ENCODE data around the gene FXYD3.

FXYD3 gene, protein sequence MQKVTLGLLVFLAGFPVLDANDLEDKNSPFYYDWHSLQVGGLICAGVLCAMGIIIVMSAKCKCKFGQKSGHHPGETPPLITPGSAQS

DNA sequence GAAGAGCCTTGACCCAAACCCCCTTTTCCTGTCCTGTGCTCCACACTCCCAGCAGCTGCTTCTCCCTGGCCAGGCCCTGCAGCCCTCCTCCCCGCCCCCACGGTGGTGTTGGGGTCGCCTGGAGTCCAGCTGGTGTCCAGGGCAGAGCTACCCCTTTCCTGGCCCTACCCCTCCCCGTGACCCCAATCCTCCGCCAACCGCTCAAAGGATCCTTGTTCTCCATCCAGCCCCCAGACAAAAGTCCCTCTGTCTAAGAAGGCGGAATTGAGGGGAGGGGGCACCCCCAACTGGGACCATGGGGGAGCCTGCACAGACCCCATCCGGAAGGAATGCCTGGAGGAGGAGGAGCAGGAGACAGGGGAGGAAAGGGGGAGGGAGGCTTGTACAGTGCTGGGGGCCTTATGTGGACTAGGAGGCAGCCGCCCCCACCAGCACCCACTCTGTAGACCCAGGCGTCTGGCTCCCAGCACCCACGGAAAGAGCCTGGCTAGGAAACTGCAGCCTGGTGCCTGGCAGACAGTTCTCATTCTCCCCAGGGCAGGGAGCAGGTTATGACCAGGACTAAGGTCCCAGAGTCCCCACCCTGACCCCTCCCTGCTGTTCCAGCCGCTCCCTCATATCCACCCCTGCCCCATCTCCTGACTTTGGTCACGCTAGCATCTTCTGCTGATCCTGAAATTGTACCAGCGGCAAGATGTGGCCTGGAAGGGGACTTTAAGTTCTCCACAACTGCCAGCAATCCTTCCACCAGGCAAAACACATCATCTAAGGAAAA, at the start of gene FXYD3:
TSS of gene FXYD3 (plus strand) at position 647 of the 775 bp plus-strand sequence. CDS start 3,554 bp downstream, outside the sequence.
- no peak for DNase-seq

DNA sequence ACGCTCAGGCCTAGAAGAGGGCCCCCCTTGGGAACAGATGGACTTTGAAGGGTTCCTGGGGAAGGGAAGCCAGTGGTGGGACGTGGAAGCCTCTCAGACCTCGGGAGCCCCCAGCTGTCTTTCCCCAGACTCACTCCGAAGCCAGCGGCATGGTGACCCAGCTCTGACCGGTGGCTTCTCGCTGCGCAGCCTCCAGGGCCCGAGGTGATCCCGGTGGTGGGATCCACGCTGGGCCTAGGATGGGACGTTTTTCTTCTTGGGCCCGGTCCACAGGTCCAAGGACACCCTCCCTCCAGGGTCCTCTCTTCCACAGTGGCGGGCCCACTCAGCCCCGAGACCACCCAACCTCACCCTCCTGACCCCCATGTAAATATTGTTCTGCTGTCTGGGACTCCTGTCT, 49.5 kb upstream of the FXYD3 start:
- no peak for DNase-seq

DNA sequence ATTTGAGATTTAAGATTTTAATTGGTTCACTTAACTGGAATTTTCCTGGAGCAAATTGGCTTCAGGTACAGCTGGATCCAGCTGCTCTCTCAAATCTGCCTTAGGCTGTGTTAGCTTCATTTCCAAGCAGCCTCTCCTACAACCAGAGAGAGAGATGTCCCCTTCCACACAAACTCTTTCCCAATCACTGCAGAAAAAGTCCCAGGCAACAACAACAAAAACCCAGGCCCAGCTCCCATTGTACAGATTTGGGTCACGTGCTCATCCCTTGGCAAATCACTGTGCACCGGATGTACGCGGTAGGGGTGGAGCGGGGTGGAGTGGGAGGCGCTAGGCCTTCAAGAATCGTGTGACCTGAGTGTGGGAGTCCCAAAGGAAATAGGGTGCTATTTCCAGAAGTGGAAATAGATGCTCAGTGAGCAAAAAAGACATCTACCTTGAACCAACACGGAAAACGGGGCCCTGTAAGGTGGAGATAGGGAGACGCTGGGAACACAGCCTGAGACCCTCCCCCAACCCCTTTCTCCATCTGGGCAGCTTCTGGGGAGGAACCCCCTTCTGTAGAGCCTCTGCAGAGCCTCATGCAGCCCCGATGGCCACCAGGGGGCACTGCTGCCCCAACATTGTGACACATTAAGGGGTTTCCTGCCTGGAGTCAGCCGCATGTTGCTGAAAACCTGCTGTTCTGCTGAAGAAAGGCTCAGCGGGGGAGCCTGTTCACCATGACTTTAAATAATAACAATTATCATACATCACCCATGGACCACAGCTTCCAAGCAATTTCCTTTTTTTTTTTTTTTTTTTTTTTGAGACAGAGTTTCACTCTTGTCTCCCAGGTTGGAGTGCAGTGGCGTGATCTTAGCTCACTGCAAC, 48.7 kb upstream of the FXYD3 start:
- peak; percentile 86 to 88 for DNase-seq

DNA sequence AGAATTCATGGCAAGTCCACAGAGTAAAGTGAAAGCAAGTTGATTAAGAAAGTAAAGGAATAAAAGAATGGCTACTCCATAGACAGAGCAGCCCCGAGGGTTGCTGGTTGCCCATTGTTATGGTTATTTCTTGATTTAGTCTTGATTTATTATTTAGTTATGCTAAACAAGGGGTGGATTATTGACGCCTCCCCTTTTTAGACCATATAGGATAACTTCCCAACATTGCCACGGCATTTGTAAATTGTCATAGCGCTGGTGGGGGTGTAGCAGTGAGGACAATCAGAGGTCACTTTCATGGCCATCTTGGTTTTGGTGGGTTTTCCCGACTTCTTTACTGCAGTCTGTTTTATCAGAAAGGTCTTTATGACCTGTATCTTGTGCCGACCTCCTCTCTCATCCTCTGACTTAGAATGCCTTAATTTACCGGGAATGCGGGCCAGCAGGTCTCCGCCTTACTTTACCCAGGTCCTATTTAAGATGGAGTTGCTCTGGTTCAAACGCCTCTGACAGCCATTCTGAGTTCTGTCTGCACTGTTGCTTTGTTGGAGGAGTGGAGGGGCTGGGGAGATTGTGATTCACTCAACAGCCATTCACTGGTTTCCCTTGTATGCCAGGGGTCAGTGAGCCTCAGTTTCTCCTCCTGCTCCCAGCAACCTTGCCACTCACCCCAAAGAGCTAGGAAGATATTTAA, 46.5 kb upstream of the FXYD3 start:
- no peak for DNase-seq

DNA sequence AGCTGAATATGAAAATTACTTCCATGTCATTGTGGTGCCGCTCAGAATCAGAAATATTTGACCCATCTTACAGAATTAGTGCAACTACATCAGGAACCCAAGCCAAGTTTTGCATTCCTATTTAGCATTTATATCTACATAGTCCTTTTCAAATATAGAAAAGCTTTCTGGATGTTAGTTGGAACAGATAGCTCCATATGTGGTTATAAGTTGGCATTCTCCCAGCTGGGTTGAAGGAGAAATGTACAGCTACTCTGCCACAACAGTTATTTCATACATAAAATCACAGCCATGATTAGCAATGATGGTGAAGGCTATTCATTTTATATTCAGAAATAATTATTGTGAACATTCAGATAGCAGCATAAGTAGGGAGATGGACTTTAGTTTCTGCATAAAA, 45.9 kb upstream of the FXYD3 start:
- DNase-seq, result no peak

DNA sequence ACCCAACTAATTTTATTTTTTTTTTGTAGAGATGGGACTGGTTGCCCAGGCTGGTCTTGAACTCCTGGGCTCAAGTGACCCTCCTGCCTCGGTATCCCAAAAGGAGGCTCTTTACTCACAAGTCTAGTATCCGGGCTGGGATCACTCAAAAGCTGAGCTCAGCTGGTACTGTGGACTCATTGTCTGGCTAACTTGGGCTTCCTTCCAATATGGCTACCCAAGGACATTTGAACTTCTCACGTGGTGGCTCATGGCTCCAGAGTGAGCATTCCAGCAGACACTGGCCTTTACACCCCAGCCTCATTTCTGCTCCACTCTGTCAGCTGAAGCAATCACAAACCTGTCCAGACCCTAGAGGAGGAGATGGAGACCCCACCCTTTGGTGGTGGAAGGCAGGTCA, 45.2 kb upstream of the FXYD3 start:
- DNase-seq, result no peak

DNA sequence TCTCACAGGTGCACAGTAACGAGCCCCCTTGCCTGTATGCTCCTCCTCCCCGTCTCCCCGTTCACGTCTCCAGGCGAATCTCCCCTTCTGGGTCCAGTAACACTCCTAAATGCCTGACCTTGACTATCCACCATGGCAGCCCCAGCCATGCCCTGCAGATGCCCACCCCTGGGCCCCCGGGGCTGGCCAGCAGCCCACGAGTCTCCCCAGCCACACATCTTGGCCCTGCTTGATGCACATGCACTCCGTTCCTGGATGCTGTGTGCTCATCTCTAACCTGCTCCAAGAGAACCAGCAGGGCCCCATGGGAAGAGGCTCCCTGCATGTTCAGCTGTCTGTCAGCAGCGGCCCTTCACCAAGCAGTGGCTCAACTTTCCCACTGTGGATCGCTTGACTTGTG, 42.1 kb upstream of the FXYD3 start:
- no peak for DNase-seq

DNA sequence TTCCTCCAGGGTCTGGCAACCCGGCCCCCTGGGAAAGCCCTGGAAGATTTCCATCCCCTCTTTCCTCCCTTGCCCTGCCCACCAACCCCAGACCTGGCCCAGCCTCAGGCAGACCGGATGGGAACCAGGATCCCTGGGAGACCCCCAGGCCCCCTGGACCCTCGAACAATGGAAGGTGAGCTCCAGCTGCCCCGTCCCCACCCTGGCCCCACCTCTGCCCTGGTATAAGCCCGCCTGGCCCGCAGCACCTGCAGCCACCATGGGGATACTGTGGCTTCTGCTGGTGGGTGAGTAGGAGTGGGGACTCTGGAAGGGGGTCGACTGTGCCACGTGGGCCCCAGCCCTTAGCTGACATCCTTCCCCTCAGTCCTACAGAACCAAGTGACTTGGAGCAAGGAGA, 41.7 kb upstream of the FXYD3 start:
- DNase-seq, result no peak

DNA sequence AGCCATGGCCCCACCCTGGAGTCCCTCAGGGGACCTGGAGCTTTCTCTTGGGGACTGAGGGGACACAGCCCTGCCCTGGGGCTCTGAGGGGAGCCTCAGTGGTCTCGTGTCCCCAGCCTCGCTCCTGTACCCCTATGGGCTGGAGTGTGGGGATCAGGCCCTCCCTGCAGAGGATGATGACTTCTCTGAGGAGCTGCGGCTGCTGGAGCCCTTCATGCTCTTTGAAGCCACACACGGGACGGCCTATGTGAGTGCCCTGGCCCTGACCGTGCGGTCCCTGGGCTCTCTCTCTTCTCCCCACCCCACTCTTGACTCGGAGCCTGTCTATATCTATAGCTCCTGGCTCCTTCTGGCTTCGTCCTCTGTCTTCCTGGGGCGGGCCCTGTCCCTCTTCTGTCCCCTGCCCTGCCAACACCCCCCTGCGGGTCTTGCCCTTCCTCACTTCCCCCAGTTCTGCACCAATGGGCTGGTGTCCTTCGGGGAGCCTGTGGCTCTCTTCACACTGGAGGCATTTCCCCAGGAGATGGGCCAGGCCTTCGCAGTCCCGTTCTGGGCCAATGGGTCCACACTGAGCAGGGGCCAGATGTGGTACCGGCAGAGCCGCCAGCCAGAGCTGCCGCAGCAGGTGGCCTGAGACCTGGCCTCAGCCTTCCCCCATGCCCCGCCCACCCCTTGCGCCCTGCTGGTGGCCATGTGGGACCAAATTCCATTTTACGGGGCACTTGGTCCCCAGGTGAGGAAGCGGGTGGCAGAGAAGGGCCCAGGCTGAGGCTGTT, 41.0 kb upstream of the FXYD3 start:
- no peak for DNase-seq

DNA sequence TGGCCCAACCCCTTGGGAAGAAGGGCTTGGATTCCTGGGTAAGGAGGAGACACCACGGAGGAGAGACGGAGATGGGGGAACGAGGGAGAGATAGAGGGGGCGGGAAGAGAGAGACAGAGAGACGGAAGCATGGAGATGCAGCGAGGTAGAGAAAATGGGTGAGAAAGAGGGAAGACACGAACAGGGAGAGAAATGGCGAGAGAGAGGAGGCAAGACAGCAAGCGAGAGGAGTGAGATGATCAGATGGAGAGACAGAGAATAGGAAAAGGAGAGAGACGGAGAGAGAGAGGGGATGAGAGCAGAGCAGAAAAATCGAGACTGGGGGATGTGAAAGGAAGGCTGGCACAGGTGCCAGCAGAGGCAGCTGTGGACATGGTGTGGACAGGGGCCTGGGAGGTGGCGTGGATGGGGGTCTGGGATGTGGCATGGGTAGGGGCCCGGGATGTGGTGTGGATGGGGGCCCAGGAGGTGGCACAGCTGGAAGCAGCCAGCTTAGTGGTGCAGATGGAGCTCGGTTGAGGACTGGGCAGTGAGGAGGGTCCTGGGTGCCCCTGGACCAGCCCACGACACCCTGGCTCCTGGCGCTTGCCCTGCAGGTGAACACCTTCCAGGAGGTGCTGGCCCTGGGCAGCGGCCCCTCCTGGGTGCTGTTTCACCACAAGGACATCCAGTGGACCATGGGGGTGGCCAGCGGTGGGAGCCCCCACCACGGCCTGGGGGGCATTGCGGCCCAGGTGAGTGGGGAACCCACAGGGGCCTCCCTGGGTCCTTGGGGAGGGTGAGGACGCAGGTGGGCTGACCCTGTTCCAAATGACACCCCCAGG, 40.2 kb upstream of the FXYD3 start:
- DNase-seq, result no peak

DNA sequence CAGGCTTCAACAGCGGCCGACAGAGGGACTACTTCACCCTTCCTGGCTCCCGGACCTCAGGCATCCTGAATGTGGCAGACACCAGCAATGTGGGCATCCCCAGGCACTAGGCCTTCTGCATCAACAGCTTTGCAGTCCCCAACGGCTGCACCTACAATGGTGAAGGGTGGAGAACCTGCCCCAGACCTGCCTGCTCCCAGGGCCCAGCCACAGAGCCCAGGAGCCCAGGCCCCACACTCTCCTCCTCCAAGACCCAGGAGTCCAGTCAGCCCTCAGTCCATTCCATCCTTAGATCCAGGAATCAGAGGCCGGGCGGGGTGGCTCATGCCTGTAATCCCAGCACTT, 39.6 kb upstream of the FXYD3 start:
- no peak for DNase-seq

DNA sequence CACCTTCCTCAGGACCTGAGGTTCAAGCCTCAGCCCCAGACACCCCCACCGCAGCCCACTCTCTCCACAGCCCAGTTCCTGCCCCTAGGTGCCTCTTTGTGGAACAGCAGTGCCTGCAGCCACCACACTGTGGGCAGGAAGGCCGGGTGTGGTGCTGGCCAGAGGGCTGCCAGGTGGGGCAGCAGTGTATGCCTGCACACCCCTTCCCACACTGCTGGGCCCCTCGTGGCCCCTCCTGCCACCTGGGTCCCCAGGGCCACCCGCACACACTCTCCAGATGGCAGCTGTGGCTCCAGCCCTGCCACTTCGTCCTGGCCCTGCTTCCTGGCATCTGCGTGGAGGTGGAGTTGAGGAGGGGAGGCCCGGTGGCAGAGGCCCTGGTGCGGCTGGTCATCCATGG, 39.0 kb upstream of the FXYD3 start:
- no peak for DNase-seq

DNA sequence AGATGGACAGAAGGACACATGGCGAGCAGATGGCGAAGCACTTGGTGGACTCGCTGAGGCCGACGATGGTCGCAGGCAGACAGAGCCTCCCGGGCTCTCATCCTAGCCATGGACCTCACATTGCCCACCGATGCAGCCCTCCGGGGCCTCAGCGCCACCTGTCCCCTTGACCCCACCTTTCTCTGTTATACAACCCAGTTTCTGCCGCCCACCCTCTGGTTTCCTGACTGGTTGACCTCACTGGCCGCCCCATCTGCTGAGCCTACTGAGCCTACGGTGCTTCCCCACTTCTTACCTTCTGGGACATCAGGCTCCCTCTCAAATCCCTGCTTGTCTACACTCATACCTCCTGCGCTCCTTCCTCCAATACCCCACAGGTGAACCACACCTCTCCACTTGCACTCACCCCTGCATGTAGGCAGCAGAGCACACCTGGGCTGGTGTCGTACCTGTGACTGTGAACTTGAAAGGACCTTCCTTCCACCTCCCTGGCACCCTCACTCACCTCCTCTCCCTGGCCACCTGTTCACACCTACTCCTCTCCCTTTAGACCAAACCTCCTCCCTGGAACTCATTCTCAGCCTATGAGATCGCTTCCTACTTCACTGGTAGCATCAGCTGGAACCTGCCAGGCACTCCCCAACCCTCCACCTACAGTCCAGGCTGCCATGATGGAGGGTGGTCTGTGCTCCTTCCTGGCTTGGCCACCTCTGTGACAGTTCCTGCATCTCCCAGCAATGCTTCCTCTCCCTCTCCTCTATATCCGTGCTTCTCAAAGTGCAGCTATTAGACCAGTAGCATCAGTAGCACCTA, 38.0 kb upstream of the FXYD3 start:
- DNase-seq, result no peak

DNA sequence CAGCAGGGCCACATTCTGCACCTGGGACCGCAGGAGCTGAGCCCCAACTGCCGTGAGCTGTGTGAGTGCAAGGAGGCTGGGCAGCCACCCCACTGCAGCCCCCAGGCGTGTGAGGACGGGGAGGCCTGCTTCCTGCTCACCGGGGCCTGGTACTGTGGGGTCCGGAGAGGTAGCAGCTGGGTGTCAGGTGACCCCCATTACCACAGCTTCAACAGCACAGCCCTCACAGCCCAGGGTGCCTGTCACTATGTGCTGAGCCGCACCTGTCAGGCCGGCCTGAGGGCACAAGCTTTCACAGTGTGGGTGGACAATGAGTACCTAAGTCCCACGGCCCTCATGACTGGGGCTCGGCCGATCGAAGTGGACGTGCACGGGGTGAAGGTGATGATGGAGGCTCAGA, 35.8 kb upstream of the FXYD3 start:
- no peak for DNase-seq

DNA sequence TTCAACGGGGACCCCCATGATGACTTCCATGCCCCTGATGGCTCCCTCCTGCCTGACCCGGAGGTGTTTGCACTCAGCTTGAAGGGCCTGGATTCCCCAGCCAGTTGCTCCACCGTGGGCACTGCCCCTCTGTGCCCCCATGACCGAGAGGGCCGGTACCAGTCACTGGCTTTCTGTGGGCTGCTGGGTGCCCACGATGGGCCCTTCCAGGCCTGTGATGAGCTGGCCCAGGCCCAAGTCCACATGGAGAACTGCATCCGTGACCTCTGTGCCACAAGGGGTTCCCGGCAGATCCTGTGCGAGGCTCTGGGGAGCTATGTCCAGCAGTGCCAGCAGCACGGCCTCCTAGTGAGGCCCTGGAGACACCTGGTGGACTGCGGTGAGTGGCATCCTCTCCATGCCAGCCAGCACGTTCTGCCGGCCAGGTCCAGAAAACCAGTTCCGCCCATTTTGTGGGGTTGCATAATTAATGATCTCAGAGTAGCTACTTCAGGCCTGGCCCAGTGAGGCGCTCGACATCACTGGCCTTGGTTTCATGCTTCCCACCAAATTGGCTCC, 34.9 kb upstream of the FXYD3 start:
- no peak for DNase-seq

DNA sequence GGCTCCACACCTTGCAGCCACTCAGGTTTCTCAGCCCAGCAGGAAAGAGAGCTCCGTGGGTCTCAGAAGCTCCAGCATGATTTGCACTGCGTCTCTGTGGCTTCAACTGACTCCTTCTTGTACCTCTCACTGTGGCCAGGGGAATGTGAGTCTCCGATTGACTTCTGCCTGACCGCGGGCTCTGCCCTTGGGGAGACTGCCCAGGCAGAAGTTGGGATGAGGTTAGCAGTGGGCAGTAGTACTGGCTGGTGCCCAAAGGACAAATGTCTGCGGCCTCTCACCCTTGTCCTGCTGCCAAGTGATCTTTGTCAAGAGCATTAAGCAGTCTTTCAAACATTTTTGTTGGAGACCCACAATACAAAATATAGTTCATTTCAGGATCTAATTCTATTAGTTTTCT, 34.4 kb upstream of the FXYD3 start:
- no peak for DNase-seq

DNA sequence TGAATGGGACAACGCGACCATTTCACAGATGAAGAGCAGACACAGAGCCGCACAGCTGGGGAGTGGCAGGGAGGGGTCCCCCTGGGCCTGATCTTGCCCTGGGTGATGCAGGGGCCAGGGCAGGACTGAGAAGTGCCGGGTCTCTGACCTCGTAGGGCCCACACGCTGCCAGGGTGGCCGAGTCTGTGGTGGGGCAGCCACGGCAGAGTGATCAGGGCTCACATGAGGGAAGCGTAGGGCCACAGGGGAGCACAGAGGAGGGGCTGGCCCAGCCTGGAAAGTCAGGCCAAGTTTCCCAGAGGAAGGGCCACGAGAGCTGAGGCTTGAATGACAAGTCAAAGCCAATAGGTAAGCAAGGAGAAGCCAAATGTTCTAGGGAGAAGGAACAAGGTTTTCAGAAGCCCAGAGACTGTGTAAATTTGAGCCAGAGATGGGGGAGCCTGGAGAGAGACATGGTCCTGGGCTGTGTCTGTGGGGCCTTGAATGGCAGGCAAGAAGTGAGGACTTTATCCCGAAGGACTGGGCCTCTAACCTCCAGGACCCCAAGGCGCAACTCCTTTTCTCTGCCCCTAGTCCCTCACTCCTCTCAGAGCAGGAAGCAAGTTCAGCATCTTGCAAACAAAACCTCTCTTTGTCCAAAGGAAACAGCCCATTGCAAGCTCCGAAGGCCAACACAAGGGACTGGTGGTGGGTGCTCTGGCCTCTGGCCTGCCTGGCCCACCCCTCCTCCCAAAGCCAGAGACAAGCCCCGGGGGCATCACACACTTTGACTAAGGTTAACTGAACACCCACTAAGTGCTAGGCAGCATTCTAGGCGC, 31.7 kb upstream of the FXYD3 start:
- no peak for DNase-seq

DNA sequence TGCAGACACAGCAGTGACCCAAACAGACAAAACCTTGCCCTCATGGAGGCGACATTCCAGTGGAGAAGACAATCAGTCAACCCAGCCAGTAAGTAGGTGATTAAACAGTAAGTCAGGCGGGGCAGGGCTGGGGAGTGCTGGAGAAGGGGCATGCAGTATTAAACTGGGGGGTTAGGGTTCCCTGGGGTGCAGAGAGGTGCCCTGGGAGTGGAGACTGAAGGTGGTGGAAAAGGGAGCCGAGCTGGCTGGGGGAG, 31.2 kb upstream of the FXYD3 start:
- DNase-seq, result no peak

DNA sequence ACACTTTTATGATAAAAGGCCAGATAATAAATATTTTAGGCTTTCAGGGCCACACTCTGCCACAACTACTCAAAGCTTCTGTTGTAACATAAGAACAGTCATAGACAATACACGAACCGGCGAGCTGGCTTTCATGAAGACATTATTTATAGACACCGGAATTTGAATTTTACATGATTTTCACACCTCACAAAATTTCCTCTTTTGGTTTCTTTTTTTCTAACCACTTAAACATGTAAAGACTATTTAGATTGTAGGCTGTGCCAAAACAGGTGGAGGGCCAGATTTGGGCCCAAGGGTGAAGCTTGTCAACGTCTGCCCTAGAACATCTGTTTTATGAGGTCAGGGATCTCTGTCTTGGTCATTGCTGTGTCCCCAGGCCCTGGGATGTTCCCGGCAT, 29.7 kb upstream of the FXYD3 start:
- peak in 1 of 2 donors; percentile 15 for DNase-seq

DNA sequence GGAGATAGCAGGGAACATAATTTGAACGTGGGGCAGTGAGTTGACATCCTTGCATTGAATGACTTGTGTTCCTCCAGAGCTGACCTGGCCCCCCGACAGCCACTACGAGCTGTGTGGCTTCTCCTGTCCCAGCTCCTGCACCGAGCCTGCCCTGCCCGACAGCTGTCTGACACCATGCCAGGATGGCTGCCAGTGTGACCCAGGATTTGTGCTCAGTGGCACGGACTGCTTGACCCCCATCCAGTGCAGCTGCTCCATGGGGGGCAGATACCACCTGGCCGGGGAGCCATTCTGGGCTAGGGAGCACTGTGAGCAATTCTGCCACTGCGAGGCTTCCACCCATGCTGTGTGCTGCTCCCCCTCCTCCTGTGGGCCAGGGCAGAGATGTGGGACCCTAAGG, 29.2 kb upstream of the FXYD3 start:
- no peak for DNase-seq

Data from CD4-positive, alpha-beta T cell treated with Interferon alpha-2 for 1 hour (primary cell).